Measurements from ENCODE around the gene ITPR2.

- TF ChIP-seq, protein P1, sequence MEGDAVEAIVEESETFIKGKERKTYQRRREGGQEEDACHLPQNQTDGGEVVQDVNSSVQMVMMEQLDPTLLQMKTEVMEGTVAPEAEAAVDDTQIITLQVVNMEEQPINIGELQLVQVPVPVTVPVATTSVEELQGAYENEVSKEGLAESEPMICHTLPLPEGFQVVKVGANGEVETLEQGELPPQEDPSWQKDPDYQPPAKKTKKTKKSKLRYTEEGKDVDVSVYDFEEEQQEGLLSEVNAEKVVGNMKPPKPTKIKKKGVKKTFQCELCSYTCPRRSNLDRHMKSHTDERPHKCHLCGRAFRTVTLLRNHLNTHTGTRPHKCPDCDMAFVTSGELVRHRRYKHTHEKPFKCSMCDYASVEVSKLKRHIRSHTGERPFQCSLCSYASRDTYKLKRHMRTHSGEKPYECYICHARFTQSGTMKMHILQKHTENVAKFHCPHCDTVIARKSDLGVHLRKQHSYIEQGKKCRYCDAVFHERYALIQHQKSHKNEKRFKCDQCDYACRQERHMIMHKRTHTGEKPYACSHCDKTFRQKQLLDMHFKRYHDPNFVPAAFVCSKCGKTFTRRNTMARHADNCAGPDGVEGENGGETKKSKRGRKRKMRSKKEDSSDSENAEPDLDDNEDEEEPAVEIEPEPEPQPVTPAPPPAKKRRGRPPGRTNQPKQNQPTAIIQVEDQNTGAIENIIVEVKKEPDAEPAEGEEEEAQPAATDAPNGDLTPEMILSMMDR (IDR thresholded peaks at IDR 0.05) = no peak
- TF ChIP-seq POLR2A (IDR thresholded peaks at IDR 0.05) = no peak
Measured at GRCh38 chr12:26295001-26295400, 538.0 kb downstream of the ITPR2 start.

Measured in lower leg skin (tissue), 3 donors.